ENCODE results near the gene PRPSAP2.

GRCh38 chr17:18848501-18848900 is 9.4 kb upstream of the PRPSAP2 start:
- TF ChIP-seq YY1 (IDR thresholded peaks at IDR 0.05; ENCODE audit: low read depth, low read length) (no peak), CTCF (IDR thresholded peaks at IDR 0.05; ENCODE audit: control extremely low read depth in 1 of 3, insufficient read depth in 1 of 3, low read depth in 1 of 3, low read length in 3 of 3) (no peak), POLR2AphosphoS5 (IDR thresholded peaks at IDR 0.05; ENCODE audit: low read depth, low read length) (no peak), USF2 (IDR thresholded peaks at IDR 0.05; ENCODE audit: low read length) (no peak), SP1 (IDR thresholded peaks at IDR 0.05; ENCODE audit: low read depth, low read length) (no peak), TBP (IDR thresholded peaks at IDR 0.05; ENCODE audit: low read depth, low read length) (no peak), SIN3A (conservative IDR thresholded peaks at IDR 0.05 in 1 of 2, IDR thresholded peaks at IDR 0.05 in 1 of 2; ENCODE audit: low read depth in 1 of 2, low read length in 2 of 2) (no peak), GABPA (IDR thresholded peaks at IDR 0.05; ENCODE audit: borderline replicate concordance, insufficient read depth, low read length) (no peak), CREB1 (IDR thresholded peaks at IDR 0.05) (no peak), RFX5 (IDR thresholded peaks at IDR 0.05; ENCODE audit: borderline replicate concordance, low read depth, low read length) (no peak), CBX8 (IDR thresholded peaks at IDR 0.05; ENCODE audit: borderline replicate concordance, low read depth, low read length) (no peak), TAF1 (IDR thresholded peaks at IDR 0.05; ENCODE audit: low read depth, low read length) (no peak), POLR2A (IDR thresholded peaks at IDR 0.05; ENCODE audit: control extremely low read depth in 1 of 2, low read depth in 2 of 2, low read length in 2 of 2) (no peak), JUND (IDR thresholded peaks at IDR 0.05; ENCODE audit: low read length) (no peak)

All from H1 (cell line).